K562 (cell line): Measurements from ENCODE around the gene GPR52. TPM values are rescaled to one million over a fixed set of nuclear protein-coding genes. Genes with fewer than 3 reads are reported as not detected.

Experiments
- ATAC-seq: fragments of 200-7000 bp; cut with Tn5 transposase; 3 replicates; pipeline ENCODE4 v1.9.1; 2020; ENCODE audit warnings: moderate library complexity
- BruUV-seq: library from RNA; stranded (reverse); fragments of 400-500 nt; replicated peaks from 2 replicates; lab custom pipeline; 2021; lab: Mats Ljungman, UMichigan
- CTCF ChIA-PET: fragments of 300-600 bp; formaldehyde crosslinking; extraction: SDS; loops from one replicate; lab custom pipeline; 2021; ENCODE audit warnings: low intra/inter-chr PET ratio; lab: Yijun Ruan, JAX
- POLR2A ChIA-PET: fragments of 300-600, 350-650 bp; sonication (Branson Sonifier 250); formaldehyde crosslinking; extraction: SDS; loops from one replicate; lab custom pipeline; 2021; ENCODE audit warnings: antibody characterized with exemption, inconsistent platforms; lab: Yijun Ruan, JAX
- DNase-seq, 4 experiments: peaks; one replicate each; pipeline versions ENCODE4 v3.0.0 to v3.0.0-alpha.2; 2011 to 2018; ENCODE audit warnings: low spot score in 3 of 4, mixed read lengths in 3 of 4; ENCODE audit errors: extremely low read depth in 1 of 4
- FAIRE-seq: peaks from 2 replicates; lab custom pipeline; 2011; peaks lifted over from hg19 to GRCh38; lab: Jason Lieb, UNC
- H2AFZ ChIP-seq: 2 replicates; pipeline ENCODE4 v1.6.0; 2011; ENCODE audit warnings: low read depth, low read length, control low read depth, inconsistent platforms
- H3K27ac ChIP-seq: fragments of 200-600 bp; 3 replicates; pipeline ENCODE4 v1.8.0; 2011; ENCODE audit warnings: low read depth, mild to moderate bottlenecking, control low read depth, inconsistent platforms, low read length, moderate library complexity, mixed read lengths; ENCODE audit errors: extremely low read depth
- H3K27me3 ChIP-seq, 2 experiments: fragments of 300-600 bp in 1 of 2; 2 replicates in 1 of 2; 3 replicates in 1 of 2; pipeline versions ENCODE4 v1.6.0 to v1.8.0; 2011; ENCODE audit warnings: inconsistent platforms in 2 of 2, low read length in 2 of 2, mild to moderate bottlenecking in 1 of 2, mixed read lengths in 1 of 2, moderate library complexity in 1 of 2; ENCODE audit not compliant: control insufficient read depth in 2 of 2, insufficient read depth in 2 of 2
- H3K36me3 ChIP-seq: fragments of 300-600 bp; 3 replicates; pipeline ENCODE4 v1.8.0; 2011; ENCODE audit warnings: mild to moderate bottlenecking, low read length, inconsistent platforms; ENCODE audit not compliant: control insufficient read depth, insufficient read depth
- H3K4me1 ChIP-seq, 2 experiments: fragments of 200-600 bp in 1 of 2; replicated peaks in 1 of 2; 2 replicates in 1 of 2; 3 replicates in 1 of 2; pipeline versions ENCODE4 v1.5.1 to v1.8.0; 2011; ENCODE audit warnings: inconsistent platforms in 2 of 2, low read length in 2 of 2, mild to moderate bottlenecking in 1 of 2, mixed read lengths in 1 of 2, moderate library complexity in 1 of 2; ENCODE audit not compliant: control insufficient read depth in 2 of 2, insufficient read depth in 2 of 2
- H3K4me2 ChIP-seq: 2 replicates; pipeline ENCODE4 v1.6.1; 2011; ENCODE audit warnings: low read length, control low read depth, inconsistent platforms, mixed read lengths; ENCODE audit not compliant: insufficient read depth
- H3K4me3 ChIP-seq: fragments of 200-600 bp; sonication (generic), shearing (Covaris generic); 2 replicates; pipeline ENCODE4 v1.5.1; 2016; ENCODE audit warnings: control low read depth, inconsistent platforms
- H3K79me2 ChIP-seq: fragments of 200-600 bp; 3 replicates; pipeline ENCODE4 v1.8.0; 2011; ENCODE audit warnings: low read length, inconsistent platforms; ENCODE audit not compliant: control insufficient read depth, insufficient read depth
- H3K9ac ChIP-seq, 2 experiments: 2 replicates each; pipeline versions ENCODE4 v1.6.0 to v1.6.1; 2011; ENCODE audit warnings: low read depth in 2 of 2, low read length in 2 of 2, control low read depth in 1 of 2, inconsistent platforms in 1 of 2, mild to moderate bottlenecking in 1 of 2, mixed read lengths in 1 of 2; ENCODE audit not compliant: insufficient read depth in 1 of 2
- H3K9me1 ChIP-seq: one replicate; pipeline ENCODE4 v1.6.0; 2011; ENCODE audit warnings: inconsistent platforms, mild to moderate bottlenecking, low read length, moderate library complexity; ENCODE audit not compliant: control insufficient read depth, insufficient read depth
- H3K9me3 ChIP-seq: replicated peaks from 2 replicates; pipeline ENCODE4 v1.5.1; 2011; ENCODE audit warnings: low read depth, low read length, inconsistent platforms; ENCODE audit not compliant: control insufficient read depth, insufficient read depth
- H4K20me1 ChIP-seq: replicated peaks from 2 replicates; pipeline ENCODE4 v1.6.1; 2011; ENCODE audit warnings: low read length, inconsistent platforms, mixed read lengths; ENCODE audit not compliant: control insufficient read depth, insufficient read depth
- ARID1B ChIP-seq: fragments of 450-650 bp; IDR thresholded peaks from 2 replicates; pipeline ENCODE4 v1.6.1; 2016; ENCODE audit warnings: antibody characterized with exemption, mild to moderate bottlenecking, inconsistent platforms
- C11orf30 ChIP-seq: fragments of 450-650 bp; IDR thresholded peaks from 2 replicates; pipeline ENCODE4 v1.6.1; 2016; ENCODE audit warnings: low read depth, mild to moderate bottlenecking
- CTBP1 ChIP-seq: fragments of 450-650 bp; IDR thresholded peaks from 2 replicates; pipeline ENCODE4 v1.6.1; 2016; ENCODE audit warnings: borderline replicate concordance
- DPF2 ChIP-seq: fragments of 450-650 bp; IDR thresholded peaks from 2 replicates; pipeline ENCODE4 v1.6.1; 2016
- EGR1 ChIP-seq: fragments of 450-650 bp; conservative IDR thresholded peaks from 2 replicates; pipeline ENCODE4 v1.6.1; 2017; ENCODE audit warnings: mild to moderate bottlenecking
- EP300 ChIP-seq: IDR thresholded peaks from 2 replicates; pipeline ENCODE4 v1.6.1; 2012; ENCODE audit warnings: low read length, improper control_type of control experiment
- GABPB1 ChIP-seq: sonication (generic); formaldehyde crosslinking; IDR thresholded peaks from 2 replicates; pipeline ENCODE4 v1.8.0; 2022; ENCODE audit warnings: mild to moderate bottlenecking, missing genetic modification reagents
- MAFF ChIP-seq: IDR thresholded peaks from 2 replicates; pipeline ENCODE4 v1.6.1; 2012; ENCODE audit warnings: low read length, improper control_type of control experiment
- MAFK ChIP-seq: IDR thresholded peaks from 2 replicates; pipeline ENCODE4 v1.6.1; 2011; ENCODE audit warnings: low read length, improper control_type of control experiment
- MEIS2 ChIP-seq: fragments of 450-650 bp; IDR thresholded peaks from 2 replicates; pipeline ENCODE4 v1.6.1; 2014; ENCODE audit warnings: mild to moderate bottlenecking; ENCODE audit not compliant: partially characterized antibody
- NR2C1 ChIP-seq, 2 experiments: fragments of 450-650 bp; IDR thresholded peaks; 2 replicates each; pipeline ENCODE4 v1.6.1; 2017; ENCODE audit warnings: mild to moderate bottlenecking in 2 of 2, antibody characterized with exemption in 1 of 2, inconsistent platforms in 1 of 2, missing compliant biosample characterization in 1 of 2, missing genetic modification characterization in 1 of 2
- PKNOX1 ChIP-seq: fragments of 450-650 bp; IDR thresholded peaks from 2 replicates; pipeline ENCODE4 v1.6.1; 2016
- SMAD2 ChIP-seq: fragments of 150-350 bp; IDR thresholded peaks from 2 replicates; pipeline ENCODE4 v1.6.1; 2014; ENCODE audit warnings: low read depth, mild to moderate bottlenecking, low read length
- TCF3 ChIP-seq: sonication (generic); formaldehyde crosslinking; IDR thresholded peaks from 2 replicates; pipeline ENCODE4 v1.4.0; 2020; ENCODE audit warnings: mild to moderate bottlenecking, missing genetic modification reagents
- ZNF277 ChIP-seq: fragments of 250-450 bp; sonication (Bioruptor Pico); IDR thresholded peaks from 2 replicates; pipeline ENCODE4 v1.8.0; 2022; ENCODE audit warnings: inconsistent platforms, mild to moderate bottlenecking, moderate library complexity, borderline replicate concordance
- ZNF316 ChIP-seq: fragments of 450-650 bp; IDR thresholded peaks from 2 replicates; pipeline ENCODE4 v1.6.1; 2016
- WGBS: fragments of 100-300 bp; shearing (Covaris generic); methylation state at CpG from one replicate; pipeline ENCODE4 v1.1.6; 2016; ENCODE audit warnings: low coverage, mixed read lengths; ENCODE audit not compliant: insufficient coverage; ENCODE audit errors: missing lambda C conversion rate; 5-methylcytosine and 5-hydroxymethylcytosine counted together
- in situ Hi-C: fragments of 300-500 bp; cut with MboI; formaldehyde crosslinking; loops from 4 replicates; pipeline ENCODE4 v1.15.0; 2018; ENCODE audit warnings: inconsistent platforms, mixed read lengths
- intact Hi-C: fragments of 100-400 bp; cut with micrococcal nuclease; formaldehyde crosslinking; loops from 2 replicates; pipeline ENCODE4 v1.14.2; 2022
- polyA plus RNA-seq, 8 experiments: library from polyadenylated mRNA; depleted of rRNA in 4 of 8; stranded (reverse) in 5 of 8; unstranded in 3 of 8; fragments of >200 nt; fragmentation: Nextera tagmentation in 2 of 8; fragmentation: Illumina TruSeq in 1 of 8; extraction: Ambion mirVana in 2 of 8; extraction: Trizol in 1 of 8; gene quantifications; 2 replicates each; pipeline versions ENCODE4 v1.2.1 to v1.2.3, GENCODE V29; 2011 to 2014; ENCODE audit warnings: inconsistent platforms in 1 of 8, missing spikeins in 1 of 8
- total RNA-seq, 7 experiments: library from RNA; depleted of rRNA in 6 of 7; stranded (reverse); fragments of >200 nt in 6 of 7; fragmentation: Illumina TruSeq in 2 of 7; extraction: Trizol in 2 of 7; gene quantifications; 2 replicates each; pipeline versions ENCODE4 v1.2.1 to v1.2.3, GENCODE V29; 2011 to 2021; ENCODE audit warnings: low replicate concordance in 1 of 7

Gene GPR52
- total and polyA plus RNA-seq, 9 of the 15 experiments (the other 6 are each of a cell fraction or from before 2014, with no cell fraction given): 0.12 to 4.9 (median 1.1) TPM; not detected in 3

GRCh38 chr1:174426153-174426552, 21.6 kb upstream of the GPR52 start:
- H3K36me3 ChIP-seq: no peaks in the 10 kb centered on the region
- H3K4me3 ChIP-seq: no peak overlapping the region
- 85% methylated on average over 3 of the region's 3 CpGs for WGBS
- H3K27me3 ChIP-seq: no peaks in the 10 kb centered on the region
- H3K79me2 ChIP-seq: no peaks in the 10 kb centered on the region
- in situ Hi-C loops: no loop called here
- BruUV-seq: no TSS peak
- H3K4me1 ChIP-seq: peaks cover 0 to 8% of the 10 kb centered on the region in 2 experiments; a peak in 2 of 5 replicates
- no peak for FAIRE-seq
- no peaks in the 10 kb centered on the region for H4K20me1 ChIP-seq
- CTCF ChIA-PET: no interaction called here
- DNase-seq: no peak
- no peak overlapping the region for H3K9ac ChIP-seq
- TF ChIP-seq C11orf30 (peak; percentile 66), EGR1 (no peak), MAFF (peak; percentile 68; the same call in 1 of the 2 replicates), ZNF316 (peak; percentile 83), MAFK (peak; percentile 73)
- TF ChIP-seq, all 486 proteins: peak for 4
- H3K9me1 ChIP-seq: no peaks in the 10 kb centered on the region
- POLR2A ChIA-PET: no interaction called here
- no peak overlapping the region for H3K4me2 ChIP-seq
- H3K27ac ChIP-seq: no peak overlapping the region
- H2AFZ ChIP-seq: no peak overlapping the region
- H3K9me3 ChIP-seq: no peaks in the 10 kb centered on the region
- intact Hi-C loops: no loop called here
- ATAC-seq: no peak

- Histone ChIP-seq H3K9me3 (no peaks in the 10 kb centered on the region), H3K79me2 (no peaks in the 10 kb centered on the region), H3K27me3 (no peaks in the 10 kb centered on the region), H3K36me3 (no peaks in the 10 kb centered on the region), H3K4me2 (no peak overlapping the region), H3K27ac (no peak overlapping the region), H3K4me3 (no peak overlapping the region), H3K4me1 (peaks cover 0 to 8% of the 10 kb centered on the region in 2 experiments; a peak in 2 of 5 replicates), H3K9me1 (no peaks in the 10 kb centered on the region), H2AFZ (no peak overlapping the region), H4K20me1 (no peaks in the 10 kb centered on the region), H3K9ac (no peak overlapping the region)
- in situ Hi-C loops (no loop called here), intact Hi-C loops (no loop called here)
- DNase-seq: peak in 1 of 4 experiments; percentile 17
- no TSS peak for BruUV-seq
- no peak for FAIRE-seq
- ChIA-PET CTCF (no interaction called here), POLR2A (interaction anchor here (0.8 to 1.5 kb wide), 3 partner anchors 13 to 297 kb away, joined by 3 to 4 read pairs (median 3); no protein-coding TSS in a partner anchor)
- peak; percentile 64 for ATAC-seq
- WGBS: 3% methylated on average over 3 of the region's 3 CpGs
- TF ChIP-seq SMAD2 (no peak), DPF2 (peak; percentile 40; the same call in 1 of the 2 replicates), GABPB1 (CRISPR knock-in tag) (no peak), EP300 (no peak), CTBP1 (peak; percentile 12; the same call in 1 of the 2 replicates), ZNF277 (CRISPR knock-in tag) (no peak), ARID1B (peak; percentile 48), MEIS2 (peak; percentile 35), PKNOX1 (peak; percentile 27; the same call in 1 of the 2 replicates), TCF3 (CRISPR knock-in tag) (0 out of 2 replicates have a peak, but pooled peaks have one; percentile 13), NR2C1 (IDR thresholded peaks at IDR 0.05) (no peak), NR2C1 (tag; IDR thresholded peaks at IDR 0.05) (no peak), MAFF (peak; percentile 100)
Measured at GRCh38 chr1:174428033-174428432, 19.7 kb upstream of the GPR52 start.
